HG03558 (cell line): ENCODE measurements around the gene PPP1R26.

Source experiments
- ATAC-seq: cut with Tn5 transposase; IDR thresholded peaks from one replicate; pipeline ENCODE4 v1.9.1; 2021; ENCODE audit warnings: moderate number of reproducible peaks; ENCODE audit not compliant: unreplicated experiment; ENCODE audit errors: extremely low read depth

PPP1R26 gene

DNA sequence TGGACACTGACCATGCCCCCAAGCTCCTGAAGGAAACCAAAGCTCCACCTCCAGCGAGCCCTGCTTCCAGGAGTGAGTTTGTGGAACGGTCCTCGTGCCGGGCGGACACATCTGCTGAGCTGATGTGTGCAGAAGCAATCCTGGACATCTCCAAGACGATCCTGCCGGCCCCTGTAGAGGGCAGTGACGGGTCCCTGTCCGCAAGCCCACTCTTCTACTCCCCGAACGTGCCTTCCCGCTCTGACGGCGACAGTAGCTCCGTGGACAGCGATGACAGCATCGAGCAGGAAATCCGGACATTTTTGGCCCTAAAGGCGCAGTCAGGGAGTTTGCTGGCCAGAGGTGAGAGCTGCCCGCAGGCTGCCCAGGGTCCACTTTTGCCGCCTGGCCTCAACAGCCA is 6.2 kb downstream of the PPP1R26 start:
- ATAC-seq, result no peak

DNA sequence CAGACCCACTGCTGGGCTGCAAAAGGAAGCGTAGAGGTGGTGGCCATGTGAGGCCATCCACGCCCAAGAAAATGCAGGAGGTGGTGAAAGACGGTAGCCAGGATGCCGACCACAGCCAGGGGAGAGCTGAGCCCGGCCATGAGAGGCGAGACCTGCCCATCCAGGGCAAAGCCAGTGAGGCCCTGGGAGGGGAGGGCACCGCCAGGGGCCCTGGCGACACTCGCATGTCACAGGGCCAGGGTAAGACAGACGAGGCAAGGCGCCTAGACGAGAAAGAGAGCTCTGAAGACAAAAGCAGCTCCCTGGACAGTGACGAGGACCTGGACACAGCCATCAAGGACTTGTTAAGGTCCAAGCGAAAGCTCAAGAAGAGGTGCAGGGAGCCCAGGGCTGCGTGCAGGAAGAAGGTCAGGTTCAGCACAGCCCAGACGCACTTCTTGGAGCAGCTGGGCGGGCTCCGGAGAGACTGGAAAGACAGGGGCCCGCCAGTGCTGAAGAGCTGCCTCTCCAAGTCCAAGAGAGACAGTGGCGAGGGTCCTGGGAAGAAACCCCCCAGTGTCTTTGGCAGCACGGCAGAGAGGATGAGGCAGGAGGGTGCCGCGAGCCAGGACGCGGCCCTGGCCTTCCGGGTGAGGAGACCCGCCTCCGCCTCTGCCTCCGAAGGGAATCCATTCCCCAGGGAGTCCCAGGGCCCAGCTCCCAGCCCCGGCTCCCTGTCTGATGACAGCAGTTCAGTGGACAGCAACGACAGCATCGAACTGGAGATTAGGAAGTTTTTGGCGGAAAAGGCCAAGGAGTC is 6.9 kb downstream of the PPP1R26 start:
- no peak for ATAC-seq

DNA sequence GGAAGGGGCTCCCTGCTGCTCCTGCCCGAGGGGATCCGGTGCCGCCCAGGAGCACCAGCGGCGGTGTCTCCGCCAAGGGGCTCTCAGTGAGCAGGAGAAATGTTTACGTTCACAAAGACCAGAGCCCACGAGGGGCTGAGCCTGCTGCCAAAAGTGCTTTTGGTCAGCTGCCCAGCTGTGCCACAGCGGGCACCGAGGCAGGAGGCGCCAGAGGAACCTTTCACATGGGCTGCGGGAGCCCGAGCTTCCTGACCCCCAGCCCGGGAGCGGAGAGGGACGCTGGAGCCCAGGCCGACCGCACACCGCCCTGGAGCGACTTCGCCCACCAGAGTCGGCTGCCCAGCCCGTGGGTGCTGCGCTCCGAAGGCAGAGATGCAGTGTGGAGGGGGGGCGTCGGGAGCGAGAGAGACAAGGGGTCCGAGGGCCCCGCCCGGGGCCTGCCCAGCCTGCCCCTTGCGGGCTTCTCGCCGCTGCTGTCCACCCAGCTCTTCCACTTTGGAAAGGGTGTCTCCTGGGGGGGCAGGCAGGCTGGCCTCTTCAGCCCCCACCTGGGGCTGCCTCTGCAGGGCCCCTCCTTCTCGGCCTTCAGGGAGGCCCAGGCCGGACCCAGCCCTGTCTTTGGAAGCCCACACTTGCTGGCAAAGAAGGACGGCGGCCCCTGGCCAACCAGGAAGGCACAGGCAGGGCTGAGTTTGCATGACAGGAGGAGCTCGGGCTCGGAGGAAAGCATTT is 7.9 kb downstream of the PPP1R26 start:
- ATAC-seq, result no peak

DNA sequence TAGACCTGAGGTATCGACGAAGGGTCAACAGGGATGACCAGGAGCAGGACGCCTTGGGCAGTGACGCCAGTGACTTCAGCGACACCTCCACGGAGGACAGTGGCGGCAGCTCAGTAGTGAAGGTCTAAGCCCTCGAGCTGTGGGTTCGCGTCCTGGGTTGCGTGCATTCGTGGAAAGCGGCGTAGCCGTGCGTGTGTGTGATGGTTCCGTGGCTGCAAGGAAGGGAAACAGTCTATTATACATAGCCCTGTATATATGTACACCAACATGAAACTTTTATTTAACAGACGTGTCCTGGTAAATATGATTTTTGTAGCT is 8.4 kb downstream of the PPP1R26 start:
- no peak for ATAC-seq

DNA sequence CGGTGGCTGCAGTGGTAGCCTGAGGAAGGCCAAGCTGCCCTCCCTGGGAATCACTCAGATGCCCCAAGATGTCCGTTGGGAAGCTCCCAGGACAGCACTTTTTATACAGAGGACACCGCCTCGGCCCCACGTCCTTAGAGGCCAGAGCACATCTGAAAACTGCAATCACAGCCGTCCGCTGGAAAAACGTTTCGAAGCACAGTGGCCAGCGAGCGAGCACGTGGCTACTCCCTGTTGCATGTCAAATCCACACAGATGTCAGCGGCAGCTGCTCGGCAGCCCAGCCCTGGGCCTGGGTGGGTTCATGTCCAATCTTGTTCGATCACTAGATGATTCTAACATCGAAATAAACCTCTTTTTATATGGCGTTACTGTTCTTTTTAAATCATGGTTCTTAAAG is 8.9 kb downstream of the PPP1R26 start:
- ATAC-seq, result no peak

DNA sequence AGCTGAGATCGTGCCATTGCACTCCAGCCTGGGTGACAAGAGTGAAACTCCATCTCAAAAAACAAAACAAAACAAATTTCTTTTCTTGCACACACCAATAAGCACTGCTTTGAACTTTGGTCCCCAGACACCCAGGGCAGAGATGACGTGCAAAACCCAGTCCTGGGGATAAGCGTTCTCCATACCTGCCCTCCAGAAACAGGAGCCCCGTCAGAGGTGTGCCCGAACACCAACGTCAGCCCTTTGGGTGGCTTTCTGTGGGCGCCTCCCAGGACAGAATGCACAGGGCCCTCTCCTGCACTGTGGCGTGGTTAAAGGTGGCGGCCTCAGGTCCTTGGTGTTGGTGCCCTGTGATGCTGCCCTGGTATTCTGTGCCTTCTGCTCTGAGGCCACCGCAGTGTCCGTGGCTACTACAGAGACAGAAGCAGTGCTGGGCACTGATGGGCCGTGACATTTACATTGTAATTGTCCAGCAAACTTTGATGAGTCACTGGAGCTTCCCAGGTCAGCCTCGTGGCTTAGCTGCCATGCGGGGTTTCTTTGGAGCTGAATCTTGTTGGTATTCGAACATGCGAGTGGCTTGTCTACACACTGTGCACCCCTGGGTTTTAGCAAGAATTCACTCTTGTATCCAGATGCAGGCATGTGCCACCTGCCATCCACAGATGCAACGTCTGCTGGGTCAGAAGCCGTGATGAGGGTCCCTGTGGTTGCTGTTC is 9.8 kb downstream of the PPP1R26 start:
- ATAC-seq, result no peak

DNA sequence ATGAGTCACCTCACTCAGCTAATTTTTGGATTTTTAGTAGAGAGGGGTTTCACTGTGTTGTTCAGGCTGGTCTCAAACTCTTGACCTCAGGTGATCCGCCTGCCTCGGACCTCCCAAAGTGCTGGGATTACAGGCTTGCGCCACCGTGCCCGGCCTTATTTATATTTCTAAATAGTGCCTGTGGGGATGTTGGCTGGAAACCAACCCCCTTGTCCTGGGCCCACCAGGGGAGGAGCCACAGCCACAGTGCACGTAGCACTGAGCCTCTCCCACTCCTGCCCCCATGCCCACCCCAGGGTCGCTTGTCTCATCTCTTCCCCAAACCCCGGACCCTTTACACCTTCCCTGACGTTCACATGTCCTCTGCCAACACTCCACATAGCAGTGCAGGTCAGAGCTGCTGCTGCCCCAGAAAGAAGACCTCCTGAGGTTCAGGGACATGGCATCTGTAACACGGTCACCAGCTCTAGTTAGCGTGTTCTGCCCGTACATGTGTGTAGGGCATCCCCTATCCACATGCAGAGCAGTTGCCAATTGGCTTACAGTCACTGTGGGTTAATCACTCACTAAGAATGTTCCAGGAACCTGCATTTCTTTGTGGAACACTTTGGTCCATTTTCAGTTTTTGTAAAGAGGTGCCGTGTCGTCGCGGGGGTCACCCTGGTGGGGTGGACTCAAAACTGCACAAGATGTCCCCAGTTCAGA is 10.7 kb downstream of the PPP1R26 start:
- ATAC-seq, result no peak

DNA sequence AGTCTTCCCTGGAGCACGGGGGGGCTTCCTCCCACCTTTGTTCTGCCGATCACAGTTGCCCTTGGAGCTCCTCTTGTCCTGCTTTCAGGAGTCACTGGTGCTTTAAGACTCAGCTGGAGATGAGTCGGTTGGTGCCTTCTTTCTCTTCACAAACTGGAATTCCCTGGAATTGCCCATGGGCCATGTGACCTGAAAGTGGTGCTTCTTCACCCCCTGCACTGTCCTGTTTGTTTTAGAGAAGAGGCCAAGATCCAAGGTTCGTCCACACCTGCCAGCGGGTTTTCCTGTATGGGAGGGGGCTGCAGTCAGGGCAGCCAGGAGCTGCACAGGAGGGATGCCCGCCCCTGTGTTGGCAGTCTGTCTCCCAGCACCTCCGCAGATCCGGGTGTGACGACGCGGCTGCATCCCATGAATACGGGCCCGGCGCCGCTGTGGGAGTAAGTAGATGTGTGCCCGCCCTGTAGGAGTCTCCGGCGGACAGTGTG is 11.4 kb downstream of the PPP1R26 start:
- ATAC-seq, result no peak

DNA sequence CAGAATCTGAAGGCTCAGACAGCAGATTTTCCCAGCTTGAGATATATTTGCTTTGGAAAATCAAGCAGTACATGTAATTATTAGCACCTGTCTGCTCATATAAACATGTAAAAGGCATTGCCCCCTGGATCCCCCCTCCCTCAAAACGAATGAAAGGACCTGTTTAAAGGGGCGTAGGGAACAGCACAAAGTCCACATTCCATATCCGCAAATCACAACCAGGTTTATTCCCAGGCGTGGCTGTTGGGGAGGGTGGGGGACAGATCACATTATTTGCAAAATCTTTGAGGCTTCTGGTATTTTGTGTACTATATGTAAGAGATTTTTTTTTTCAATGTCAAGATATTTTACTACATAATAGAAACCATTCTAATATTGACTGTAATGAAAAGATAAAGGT is 12.2 kb downstream of the PPP1R26 start:
- no peak for ATAC-seq

DNA sequence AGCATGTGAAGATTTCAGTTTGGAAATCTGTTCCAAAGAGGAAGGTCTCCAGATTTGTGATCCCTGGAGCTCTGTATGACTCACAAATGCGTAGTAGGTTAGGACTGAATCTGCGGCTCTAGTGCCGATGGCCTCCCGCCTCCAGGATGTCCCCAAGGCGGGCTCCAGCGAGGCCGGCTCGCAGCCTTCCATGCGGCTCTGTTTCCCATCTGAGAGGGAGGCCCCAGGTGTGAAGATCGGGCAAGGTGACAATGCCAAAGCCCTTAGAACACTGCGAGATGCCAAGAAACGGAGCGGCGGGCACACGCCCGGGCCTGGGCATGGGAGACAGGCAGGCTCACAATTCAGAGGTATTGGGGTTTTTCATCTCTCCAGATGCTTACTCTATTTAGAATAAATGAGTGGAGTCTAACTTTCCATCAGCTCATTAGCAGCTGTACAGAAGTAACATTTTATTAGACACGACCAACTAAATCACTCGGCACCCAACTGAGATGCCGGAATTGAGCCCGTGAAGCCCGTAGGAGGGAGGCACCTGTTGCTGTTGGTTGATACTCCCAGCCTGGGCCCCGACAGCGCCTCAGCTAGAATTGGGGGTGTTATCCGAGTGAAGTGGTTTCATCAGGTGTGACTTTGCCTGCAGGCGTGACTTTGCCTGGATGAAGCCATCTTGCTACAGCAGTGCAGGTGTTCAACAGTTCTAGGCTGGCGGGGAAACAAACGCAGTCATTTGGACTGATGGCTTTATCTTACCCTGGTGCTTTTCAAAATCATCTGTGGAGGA is 13.5 kb downstream of the PPP1R26 start:
- no peak for ATAC-seq

DNA sequence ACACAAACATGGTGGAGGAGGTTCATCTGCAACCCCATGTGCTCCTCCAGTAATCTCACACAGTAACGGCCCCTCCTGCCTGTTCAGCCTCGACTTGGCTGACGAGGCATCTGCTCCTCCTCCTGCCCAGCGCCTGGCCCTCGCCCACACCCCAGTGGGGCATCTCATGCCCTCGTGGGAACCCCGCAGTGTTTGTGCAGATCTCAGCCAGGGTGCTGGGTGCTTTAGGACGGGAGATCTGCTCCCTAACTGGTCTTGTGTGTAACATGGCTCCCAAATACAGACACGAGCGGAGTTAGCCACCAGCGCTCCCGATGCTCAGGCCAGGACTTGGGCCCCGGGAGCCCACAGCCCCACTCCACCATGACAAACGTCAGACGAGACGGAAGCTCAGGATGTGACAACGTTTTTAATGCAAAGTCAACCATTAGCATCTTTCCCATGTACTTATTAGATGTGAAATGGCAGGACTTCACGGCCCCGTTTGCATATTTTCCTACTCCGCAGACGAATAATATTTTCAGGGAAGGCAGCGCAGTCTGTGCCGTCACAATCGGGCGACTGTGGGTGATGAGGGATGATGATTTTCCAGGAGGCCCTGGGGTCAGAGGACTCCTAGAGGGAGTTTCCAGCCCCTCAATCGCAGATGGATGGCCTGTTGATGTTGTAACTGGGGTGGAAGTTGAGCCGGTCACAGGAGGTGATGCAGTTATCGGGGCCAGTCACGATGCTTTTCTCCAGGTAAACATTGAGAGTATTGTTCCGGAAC is 15.4 kb downstream of the PPP1R26 start:
- no peak for ATAC-seq

DNA sequence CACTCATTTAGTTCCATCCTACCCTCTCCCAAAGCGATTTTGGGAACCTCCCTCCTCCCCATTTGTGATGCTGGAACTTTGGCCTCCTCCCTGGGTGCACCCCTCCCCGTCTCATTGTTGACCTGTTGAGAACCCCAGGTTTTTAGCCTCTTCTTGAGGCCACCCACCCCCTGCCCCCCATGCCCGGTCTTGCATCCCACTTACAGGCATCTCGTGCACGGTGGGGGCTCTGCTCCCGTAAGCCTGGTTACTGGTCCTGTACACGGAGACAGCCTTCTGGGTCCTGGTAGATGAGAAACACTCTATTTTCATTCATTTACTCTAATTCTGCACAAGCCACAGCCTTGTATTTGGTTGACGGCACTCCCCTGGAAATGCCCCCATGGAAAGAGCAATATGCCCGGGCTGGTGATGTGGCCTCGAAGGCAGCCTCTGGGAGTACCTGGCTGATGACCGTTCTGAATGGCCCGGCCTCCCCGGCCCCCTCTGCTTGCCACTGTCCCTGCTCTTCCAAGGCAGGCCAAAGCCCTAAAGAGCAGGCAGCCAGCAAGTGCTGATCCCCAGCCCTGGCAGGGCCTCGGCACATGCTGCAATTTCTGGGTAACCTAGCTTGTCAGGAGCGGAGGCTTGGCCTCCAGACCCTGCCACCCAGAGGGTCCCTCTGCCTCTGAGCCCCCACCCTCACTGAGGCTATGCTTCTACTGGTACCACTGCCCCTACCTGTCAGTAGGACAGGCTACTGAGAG is 19.0 kb downstream of the PPP1R26 start:
- no peak for ATAC-seq

DNA sequence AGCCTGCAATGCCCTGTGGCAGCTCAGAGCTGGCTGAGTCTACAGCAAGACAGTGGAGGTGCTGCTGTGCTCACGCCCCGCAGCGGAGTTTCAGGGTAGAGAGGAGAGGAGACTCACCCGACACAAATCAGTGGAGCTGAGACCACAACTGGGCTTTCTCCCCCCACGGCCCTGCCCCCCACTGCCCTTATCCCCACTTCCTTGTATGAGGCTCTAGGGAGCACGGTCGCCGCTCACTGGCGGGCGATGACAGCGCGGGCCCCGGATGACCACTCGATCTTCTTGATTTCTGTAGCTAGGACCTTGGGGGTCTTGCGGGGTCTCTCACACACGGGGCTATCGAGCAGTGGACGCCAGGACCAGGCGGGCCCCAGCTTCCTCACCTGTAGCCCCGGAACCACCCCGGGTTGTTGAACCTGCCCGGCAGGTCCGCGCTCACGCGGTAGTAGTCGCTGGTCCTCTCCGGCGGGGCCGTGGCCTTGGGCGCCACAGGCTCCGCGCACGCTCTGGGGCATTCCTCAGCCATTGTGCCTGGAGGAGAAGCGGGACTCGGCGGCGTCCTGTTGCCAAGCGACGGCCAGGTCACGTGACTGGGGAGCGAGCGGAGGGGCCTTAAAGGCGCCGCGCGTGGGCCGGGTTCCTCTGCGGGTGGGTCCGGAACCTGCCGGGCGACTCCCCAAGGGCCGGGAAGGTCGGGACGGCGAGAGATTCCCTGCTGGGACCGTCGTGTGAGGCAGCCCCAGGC is 19.9 kb downstream of the PPP1R26 start:
- ATAC-seq, result no peak

DNA sequence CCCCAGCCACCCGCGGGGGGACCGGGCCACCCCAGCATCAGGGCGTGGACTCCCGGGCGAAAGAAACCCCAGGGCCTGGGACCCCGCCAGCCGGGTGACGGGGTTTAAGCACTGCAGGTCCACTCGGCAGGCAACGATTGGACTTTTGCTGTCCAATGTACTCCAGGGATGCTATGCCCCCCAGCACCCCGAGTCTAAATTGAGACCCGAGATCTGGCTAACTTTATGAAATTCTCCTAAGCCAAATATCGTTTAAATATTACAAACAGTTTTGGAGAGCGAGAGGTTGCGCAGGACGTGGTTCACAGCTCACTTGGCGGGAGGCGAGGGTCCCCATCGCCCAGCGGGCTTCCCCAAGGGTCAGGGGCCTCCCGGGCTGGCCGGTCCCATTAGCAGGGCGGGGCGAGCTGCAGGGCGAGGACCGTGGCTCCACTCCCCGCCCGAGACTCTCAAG is 20.5 kb downstream of the PPP1R26 start:
- ATAC-seq, result no peak

DNA sequence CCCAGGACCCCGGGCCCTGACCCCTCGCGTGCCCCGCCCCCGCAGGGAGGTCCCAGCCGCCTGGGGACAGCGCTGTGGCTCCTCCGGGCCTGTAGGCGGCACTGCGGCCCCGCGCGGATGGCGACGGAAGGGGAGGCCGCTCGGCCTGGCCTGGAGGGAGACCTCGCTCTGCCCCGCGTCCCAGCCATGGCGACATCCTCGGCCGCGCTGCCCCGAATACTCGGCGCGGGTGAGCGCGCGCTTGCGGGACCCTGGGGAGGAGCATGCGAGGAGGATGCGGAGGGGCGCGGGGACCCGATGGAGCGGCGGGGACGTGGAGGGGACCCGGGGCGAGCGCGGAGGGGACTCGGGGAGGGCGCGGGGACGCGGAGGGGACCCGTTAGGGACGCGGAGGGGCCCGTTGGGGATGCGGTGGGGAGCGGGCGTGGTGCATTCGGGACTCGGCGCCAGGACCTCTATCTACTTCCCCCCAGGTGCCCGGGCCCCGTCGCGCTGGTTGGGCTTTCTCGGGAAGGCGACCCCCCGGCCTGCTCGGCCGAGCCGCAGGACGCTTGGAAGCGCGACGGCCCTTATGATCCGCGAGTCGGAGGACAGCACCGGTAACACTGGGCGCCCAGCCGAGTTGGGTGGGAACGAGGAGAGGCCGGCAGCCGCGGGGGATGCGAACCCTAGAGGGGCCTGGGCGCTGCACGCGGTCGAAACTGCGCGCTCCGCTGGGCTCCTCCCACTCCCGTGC is 21.1 kb downstream of the PPP1R26 start, which contains the start of gene MRPS2:
MRPS2 (plus strand) TSS at position 158 of the 736 bp plus-strand sequence; CDS start at position 187, 29 bp downstream.
- ATAC-seq, result peak; percentile 57

DNA sequence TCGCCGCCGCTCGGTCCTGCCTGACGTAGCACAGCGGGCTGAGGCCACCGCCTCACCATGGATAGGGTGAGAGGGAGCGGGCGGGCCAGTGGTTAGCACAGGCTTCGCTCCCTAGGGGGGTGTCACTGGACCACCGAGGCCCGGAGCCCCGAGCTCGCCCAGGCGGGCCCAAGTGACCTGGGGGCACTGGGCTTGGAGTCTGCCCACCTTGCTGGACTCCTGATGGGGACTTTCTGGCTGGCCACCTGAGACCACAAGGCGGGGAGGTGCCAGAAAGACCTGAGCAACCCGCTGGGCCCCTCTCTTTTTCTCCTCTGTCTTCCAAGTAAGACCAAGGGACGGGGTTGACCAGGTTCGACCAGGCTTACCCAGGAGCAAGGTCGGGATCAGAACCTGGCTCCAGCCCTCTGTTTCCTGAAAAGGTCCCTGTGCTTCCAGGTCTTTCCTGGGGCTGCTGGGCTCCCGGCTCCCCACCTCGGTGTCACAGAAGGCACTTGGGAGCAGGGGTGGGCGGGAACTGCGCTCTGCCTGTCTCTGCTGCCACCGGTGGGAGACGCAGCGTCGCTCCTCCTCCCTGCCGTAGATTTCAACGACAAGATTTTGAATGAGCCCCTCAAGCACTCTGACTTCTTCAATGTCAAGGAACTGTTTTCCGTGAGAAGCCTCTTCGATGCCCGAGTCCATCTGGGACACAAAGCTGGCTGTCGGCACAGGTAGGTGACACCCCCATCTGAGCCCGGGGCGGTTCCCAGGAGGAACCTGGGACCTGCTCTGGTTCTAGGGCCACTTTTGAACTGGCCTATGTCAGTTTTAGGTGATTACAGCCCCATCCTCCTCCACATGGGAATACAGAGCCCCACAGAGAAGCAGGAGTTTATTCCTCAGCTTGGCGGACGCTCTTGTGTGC is 21.9 kb downstream of the PPP1R26 start:
- ATAC-seq, result no peak
